Mesendoderm (in vitro differentiated cells): ENCODE data around the gene TBCE.

Experiments
- DNase-seq: peaks from one replicate; pipeline ENCODE4 v3.0.0; 2013
- H2AK5ac ChIP-seq: 2 replicates; pipeline ENCODE4 v1.6.1; 2013; ENCODE audit warnings: low read length, inconsistent platforms
- H2BK120ac ChIP-seq: 2 replicates; pipeline ENCODE4 v1.6.1; 2013; ENCODE audit warnings: low read depth, mild to moderate bottlenecking, low read length, moderate library complexity, mixed read lengths
- H2BK15ac ChIP-seq: replicated peaks from 2 replicates; pipeline ENCODE4 v1.6.1; 2013; ENCODE audit warnings: low read depth, mild to moderate bottlenecking, moderate library complexity
- H2BK5ac ChIP-seq: 2 replicates; pipeline ENCODE4 v1.6.1; 2013; ENCODE audit warnings: low read length, inconsistent platforms
- H3K18ac ChIP-seq: 2 replicates; pipeline ENCODE4 v1.6.1; 2013; ENCODE audit warnings: mild to moderate bottlenecking, low read length, mixed read lengths
- H3K23ac ChIP-seq: one replicate; pipeline ENCODE4 v1.6.1; 2013; ENCODE audit warnings: low read length
- H3K27ac ChIP-seq: 2 replicates; pipeline ENCODE4 v1.5.1; 2013; ENCODE audit warnings: low read depth, mild to moderate bottlenecking, inconsistent platforms, low read length, moderate library complexity
- H3K27me3 ChIP-seq: 2 replicates; pipeline ENCODE4 v1.6.1; 2013; ENCODE audit warnings: low read length, control low read depth, mild to moderate bottlenecking, inconsistent platforms; ENCODE audit not compliant: insufficient read depth, poor library complexity
- H3K36me3 ChIP-seq: 2 replicates; pipeline ENCODE4 v1.6.1; 2013; ENCODE audit warnings: low read length, inconsistent platforms; ENCODE audit not compliant: control insufficient read depth, insufficient read depth
- H3K4ac ChIP-seq: one replicate; pipeline ENCODE4 v1.6.1; 2013; ENCODE audit warnings: low read depth, mild to moderate bottlenecking, low read length, moderate library complexity
- H3K4me1 ChIP-seq: 2 replicates; pipeline ENCODE4 v1.6.1; 2013; ENCODE audit warnings: low read depth, low read length, inconsistent platforms; ENCODE audit not compliant: control insufficient read depth
- H3K4me2 ChIP-seq: 2 replicates; pipeline ENCODE4 v1.6.1; 2013; ENCODE audit warnings: low read length
- H3K4me3 ChIP-seq: 2 replicates; pipeline ENCODE4 v1.5.1; 2013; ENCODE audit warnings: mild to moderate bottlenecking, low read length
- H3K56ac ChIP-seq: one replicate; pipeline ENCODE4 v1.6.1; 2013; ENCODE audit warnings: low read length
- H3K79me1 ChIP-seq: 2 replicates; pipeline ENCODE4 v1.6.1; 2013; ENCODE audit warnings: low read length, inconsistent platforms
- H3K79me2 ChIP-seq: 2 replicates; pipeline ENCODE4 v1.6.1; 2013; ENCODE audit warnings: mild to moderate bottlenecking, low read length; ENCODE audit not compliant: control insufficient read depth, insufficient read depth
- H3K9ac ChIP-seq: 2 replicates; pipeline ENCODE4 v1.6.1; 2013; ENCODE audit warnings: low read length, inconsistent platforms
- H4K5ac ChIP-seq: one replicate; pipeline ENCODE4 v1.6.1; 2013; ENCODE audit warnings: low read length
- H4K8ac ChIP-seq: one replicate; pipeline ENCODE4 v1.6.1; 2013; ENCODE audit warnings: low read depth, mild to moderate bottlenecking, control low read depth, low read length, moderate library complexity
- WGBS: extraction: QIAGEN DNeasy Blood & Tissue Kit; methylation state at CpG from one replicate; pipeline ENCODE4 v1.1.7; 2013; ENCODE audit warnings: low lambda C conversion rate, missing lambda C conversion rate; ENCODE audit not compliant: insufficient coverage; ENCODE audit errors: extremely low coverage; 5-methylcytosine and 5-hydroxymethylcytosine counted together

The TBCE gene

DNA sequence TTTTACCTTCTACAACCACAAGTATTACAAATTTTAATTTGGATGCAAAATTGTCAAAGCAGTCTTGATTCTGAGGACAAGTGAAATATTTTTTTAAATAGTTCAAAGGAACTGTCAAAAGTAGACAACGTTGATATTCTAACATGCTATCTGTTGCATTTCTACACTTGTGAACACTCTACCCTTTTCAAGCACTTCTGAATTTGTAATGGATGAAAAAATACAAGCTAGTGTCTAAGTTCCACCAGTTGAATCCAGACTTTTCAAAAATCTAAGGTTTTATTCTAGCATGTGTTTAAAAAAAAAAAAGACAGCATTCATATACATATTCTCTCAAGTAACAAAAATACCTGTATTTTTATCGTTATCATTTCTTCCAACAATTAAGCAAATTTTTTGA lies 41.4 kb upstream of the TBCE start:
- Histone ChIP-seq H3K23ac (no peak overlapping the region), H3K79me1 (peaks cover under 1% of the 10 kb centered on the region), H2AK5ac (no peak overlapping the region), H3K27ac (no peak overlapping the region), H2BK15ac (no peak overlapping the region), H3K4me2 (no peak overlapping the region), H3K4me1 (no peaks in the 10 kb centered on the region), H3K36me3 (no peaks in the 10 kb centered on the region), H3K4me3 (no peak overlapping the region), H3K79me2 (peaks cover 73% of the 10 kb centered on the region), H4K8ac (no peak overlapping the region), H2BK5ac (no peak overlapping the region), H3K56ac (no peak overlapping the region), H3K9ac (peak overlapping the region; percentile 40), H4K5ac (no peak overlapping the region), H3K4ac (no peak overlapping the region), H3K18ac (no peak overlapping the region), H2BK120ac (no peak overlapping the region), H3K27me3 (no peaks in the 10 kb centered on the region)
- no peak for DNase-seq
- WGBS, result 100% methylated on average over 1 of the region's 2 CpGs

- H2BK120ac ChIP-seq, result peak overlapping the region; percentile 92
- peak overlapping the region; percentile 97 for H3K56ac ChIP-seq
- H4K8ac ChIP-seq, result no peak overlapping the region
- H3K4me2 ChIP-seq, result peak overlapping the region; percentile 73
- H3K4ac ChIP-seq, result peak overlapping the region; percentile 94
- H3K23ac ChIP-seq, result peak overlapping the region; percentile 95
- H2AK5ac ChIP-seq, result no peak overlapping the region
- DNase-seq, result peak; percentile 58
- H3K4me1 ChIP-seq, result no peaks in the 10 kb centered on the region
- no CpG with 5 or more reads among the region's 78 CpGs for WGBS
- no peak overlapping the region for H4K5ac ChIP-seq
- H3K79me2 ChIP-seq, result peaks cover 70% of the 10 kb centered on the region
- H3K79me1 ChIP-seq, result peaks cover 3% of the 10 kb centered on the region
- peak overlapping the region; percentile 99 for H3K27ac ChIP-seq
- H3K9ac ChIP-seq, result peak overlapping the region; percentile 95
- H3K36me3 ChIP-seq, result no peaks in the 10 kb centered on the region
- H3K4me3 ChIP-seq, result peak overlapping the region; percentile 92
- peak overlapping the region; percentile 92 for H3K18ac ChIP-seq
- H3K27me3 ChIP-seq, result no peaks in the 10 kb centered on the region
- H2BK15ac ChIP-seq, result no peak overlapping the region
- H2BK5ac ChIP-seq, result peak overlapping the region; percentile 11
Measured at GRCh38 chr1:235326719-235327558, 40.3 kb upstream of the TBCE start.

DNA sequence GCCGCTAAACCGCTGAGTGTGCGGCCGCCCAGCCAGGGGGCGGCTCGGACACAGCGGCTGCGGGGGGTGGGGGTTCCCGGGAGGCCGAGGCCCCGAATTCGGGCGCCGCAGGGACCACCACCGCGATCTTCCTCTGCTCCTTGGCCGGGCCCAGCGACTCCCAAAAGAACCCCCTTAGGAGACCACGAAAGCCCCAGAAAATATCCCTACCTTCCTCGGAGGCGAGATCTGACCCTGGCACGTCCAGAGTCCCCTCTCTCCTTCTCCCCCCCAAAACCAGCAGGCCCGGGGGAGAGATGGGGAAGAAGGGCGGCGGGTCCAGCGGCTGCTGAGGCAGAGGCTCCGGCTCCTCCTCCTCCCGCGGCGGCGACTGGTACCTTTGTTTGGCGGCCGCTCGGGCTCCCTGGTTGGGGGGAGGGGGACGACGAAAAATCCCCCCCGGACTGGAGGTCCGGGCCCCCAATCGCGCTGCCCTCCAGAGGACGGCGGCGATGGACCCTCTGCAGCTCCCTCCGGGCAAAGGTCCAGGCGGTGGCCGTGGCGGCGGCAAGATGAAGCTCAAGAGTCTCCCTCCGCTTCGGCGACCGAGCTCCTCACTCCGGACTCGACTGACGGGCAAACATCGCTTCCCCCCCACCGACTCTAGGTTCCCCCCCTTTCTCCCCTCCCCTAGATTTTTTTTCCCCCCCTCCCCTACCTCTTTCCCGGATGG lies 39.5 kb upstream of the TBCE start, which contains the start of gene ARID4B:
Gene ARID4B, minus strand, starts transcription at position 621 of the 712 bp plus-strand sequence. CDS start 1,260 bp downstream, outside the sequence.
- Histone ChIP-seq H3K4me2 (peak within 1 kb of the TSS; percentile 73), H2BK5ac (peak within 1 kb of the TSS; percentile 84), H3K9ac (peak within 1 kb of the TSS; percentile 95), H2AK5ac (no peak within 1 kb of the TSS), H3K27me3 (no peaks in the 10 kb centered on the region), H3K79me1 (peaks cover 3% of the 10 kb centered on the region), H3K56ac (peak within 1 kb of the TSS; percentile 97), H3K18ac (peak within 1 kb of the TSS; percentile 92), H2BK15ac (no peak within 1 kb of the TSS), H2BK120ac (peak within 1 kb of the TSS; percentile 92), H3K4ac (peak within 1 kb of the TSS; percentile 94), H3K23ac (peak within 1 kb of the TSS; percentile 95), H3K27ac (peak within 1 kb of the TSS; percentile 99), H4K8ac (peak within 1 kb of the TSS; percentile 99), H3K79me2 (peaks cover 64% of the 10 kb centered on the region), H3K4me1 (no peaks in the 10 kb centered on the region), H3K4me3 (peak within 1 kb of the TSS; percentile 92), H3K36me3 (no peaks in the 10 kb centered on the region), H4K5ac (peak within 1 kb of the TSS; percentile 35)
- WGBS, result no CpG with 5 or more reads among the region's 58 CpGs
- no peak for DNase-seq

DNA sequence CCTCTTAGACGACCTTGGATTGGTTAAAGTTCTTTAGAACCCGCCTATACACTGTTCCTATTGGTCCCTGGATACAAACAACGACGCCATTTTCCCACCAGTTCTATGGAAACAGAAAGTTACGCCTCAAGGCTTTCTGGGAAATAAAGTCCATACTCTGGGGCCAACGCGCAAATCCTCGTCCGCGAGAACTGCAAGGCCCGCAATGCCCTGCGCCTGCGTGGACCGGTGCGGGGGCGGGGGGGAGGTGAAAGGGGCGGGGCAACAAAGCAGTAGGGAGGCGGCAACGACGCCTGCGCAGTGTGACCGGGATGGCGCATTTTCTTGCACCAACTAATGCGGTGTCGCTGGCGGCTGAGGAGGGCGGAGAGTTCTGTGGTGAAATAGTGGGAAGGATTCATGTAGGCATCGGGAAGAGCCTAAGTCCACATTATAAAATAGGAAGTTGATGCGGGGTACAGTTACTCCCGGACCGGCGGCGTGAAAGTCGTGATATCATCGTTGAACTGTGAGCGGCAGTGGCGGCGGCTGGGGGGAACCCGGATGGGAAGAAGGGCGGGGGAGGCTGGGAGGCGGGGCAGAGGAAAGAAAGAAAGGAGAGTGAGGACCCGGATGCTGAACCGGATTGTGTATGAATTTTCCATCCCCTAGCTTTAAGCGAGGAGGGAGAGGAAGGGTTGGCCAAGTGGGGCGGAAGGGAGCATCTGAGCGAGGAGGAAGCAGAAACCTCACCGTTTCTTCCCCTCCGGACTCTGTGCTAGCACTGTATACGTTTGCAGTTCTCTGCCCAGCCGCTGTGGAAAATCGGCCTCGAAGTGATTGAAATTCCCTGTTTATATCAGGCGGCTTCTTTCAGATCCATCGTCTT lies 38.7 kb upstream of the TBCE start, which contains the start of gene GGPS1:
Gene GGPS1, plus strand, starts transcription at position 300 of the 868 bp plus-strand sequence. CDS start 6,695 bp downstream, outside the sequence.
- H3K4me2 ChIP-seq, result peak within 1 kb of the TSS; percentile 26
- H3K36me3 ChIP-seq, result no peaks in the 10 kb centered on the region
- H2BK120ac ChIP-seq, result peak within 1 kb of the TSS; percentile 92
- H3K79me2 ChIP-seq, result peaks cover 56% of the 10 kb centered on the region
- no CpG with 5 or more reads among the region's 54 CpGs for WGBS
- peak within 1 kb of the TSS; percentile 95 for H3K9ac ChIP-seq
- no peaks in the 10 kb centered on the region for H3K4me1 ChIP-seq
- H2AK5ac ChIP-seq, result no peak within 1 kb of the TSS
- peak within 1 kb of the TSS; percentile 97 for H3K56ac ChIP-seq
- no peaks in the 10 kb centered on the region for H3K27me3 ChIP-seq
- peak within 1 kb of the TSS; percentile 67 for H3K23ac ChIP-seq
- peak; percentile 100 for DNase-seq
- H4K8ac ChIP-seq, result peak within 1 kb of the TSS; percentile 99
- peaks cover 3% of the 10 kb centered on the region for H3K79me1 ChIP-seq
- peak within 1 kb of the TSS; percentile 97 for H3K4ac ChIP-seq
- H2BK15ac ChIP-seq, result no peak within 1 kb of the TSS
- peak within 1 kb of the TSS; percentile 35 for H4K5ac ChIP-seq
- H3K18ac ChIP-seq, result peak within 1 kb of the TSS; percentile 92
- H2BK5ac ChIP-seq, result peak within 1 kb of the TSS; percentile 84
- peak within 1 kb of the TSS; percentile 92 for H3K4me3 ChIP-seq
- peak within 1 kb of the TSS; percentile 99 for H3K27ac ChIP-seq
